ENCODE measurements around the gene NASP. TPM values are rescaled to one million over a fixed set of nuclear protein-coding genes. Genes with fewer than 3 reads are reported as not detected.

The NASP gene
- total RNA-seq, 1 experiment from 2014 or later: 514 TPM

DNA sequence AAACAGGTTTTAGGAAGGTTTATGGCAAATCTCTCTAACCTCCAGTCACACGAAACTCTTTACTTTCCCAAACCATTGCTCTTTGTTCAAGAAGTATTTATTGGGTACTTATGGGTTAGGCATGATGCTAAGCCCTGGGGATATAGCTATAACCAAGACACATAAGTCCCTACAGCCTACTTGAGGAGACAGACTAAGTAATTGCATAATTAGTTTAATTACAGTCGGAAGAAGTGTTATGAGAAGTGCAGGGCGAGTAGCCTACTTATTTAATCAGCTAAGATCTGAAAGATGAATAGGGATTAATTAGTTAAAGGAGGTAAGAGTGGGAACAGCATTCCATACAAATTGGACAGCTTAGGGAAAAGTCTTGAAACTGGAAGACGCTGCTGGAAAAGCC lies 13.2 kb upstream of the NASP start:
- no peaks in the 10 kb centered on the region for H3K79me2 ChIP-seq (ENCODE audit: insufficient read depth, low read length)
- H4K5ac ChIP-seq (ENCODE audit: insufficient read length, low read depth, low read length): no peak overlapping the region
- H4K20me1 ChIP-seq (ENCODE audit: control insufficient read depth, insufficient read depth, insufficient read length): no peaks in the 10 kb centered on the region
- no peak overlapping the region for H3K14ac ChIP-seq (ENCODE audit: insufficient read depth, low read length)
- no peak overlapping the region for H3K4ac ChIP-seq (ENCODE audit: low read depth, low read length)
- H3K4me1 ChIP-seq (ENCODE audit: insufficient read depth, low read length): 0 out of 2 replicates have a peak, but pooled peaks cover 2% of the 10 kb centered on the region
- Mint-ChIP-seq H3K4me1 (peaks cover 22 to 23% of the 10 kb centered on the region in 2 experiments), H3K27ac (peak overlapping the region in 2 of 3 experiments; percentile 4 to 16; a peak in 2 of 7 replicates), H3K9me3 (no peaks in the 10 kb centered on the region), H3K27me3 (ENCODE audit: low read depth) (no peaks in the 10 kb centered on the region), H3K4me3 (no peak overlapping the region), H3K36me3 (ENCODE audit: insufficient read depth in 1 of 3, low read depth in 3 of 3) (peaks cover 29 to 61% (median 40%) of the 10 kb centered on the region in 3 experiments; a peak in 6 of 7 replicates)
- H3K23me2 ChIP-seq (ENCODE audit: insufficient read length, low read depth, low read length, poor library complexity, severe bottlenecking): no peaks in the 10 kb centered on the region
- H2AFZ ChIP-seq (ENCODE audit: low read length): no peak overlapping the region
- no CpG with 5 or more reads among the region's 4 CpGs for WGBS (ENCODE audit: extremely low coverage, insufficient read length, low lambda C conversion rate)
- no peaks in the 10 kb centered on the region for H3K27me3 ChIP-seq (ENCODE audit: insufficient read depth, low read length)
- no peak for DNase-seq
- H3T11ph ChIP-seq (ENCODE audit: low read length): no peak overlapping the region
- no peaks in the 10 kb centered on the region for H3K79me1 ChIP-seq (ENCODE audit: insufficient read depth, low read depth, low read length, poor library complexity, severe bottlenecking)
- no peak overlapping the region for H2BK20ac ChIP-seq (ENCODE audit: low read depth, low read length, poor library complexity, severe bottlenecking)
- no peak overlapping the region for H3K4me2 ChIP-seq (ENCODE audit: insufficient read depth, insufficient read length, low read length)
- TF ChIP-seq, protein P1, sequence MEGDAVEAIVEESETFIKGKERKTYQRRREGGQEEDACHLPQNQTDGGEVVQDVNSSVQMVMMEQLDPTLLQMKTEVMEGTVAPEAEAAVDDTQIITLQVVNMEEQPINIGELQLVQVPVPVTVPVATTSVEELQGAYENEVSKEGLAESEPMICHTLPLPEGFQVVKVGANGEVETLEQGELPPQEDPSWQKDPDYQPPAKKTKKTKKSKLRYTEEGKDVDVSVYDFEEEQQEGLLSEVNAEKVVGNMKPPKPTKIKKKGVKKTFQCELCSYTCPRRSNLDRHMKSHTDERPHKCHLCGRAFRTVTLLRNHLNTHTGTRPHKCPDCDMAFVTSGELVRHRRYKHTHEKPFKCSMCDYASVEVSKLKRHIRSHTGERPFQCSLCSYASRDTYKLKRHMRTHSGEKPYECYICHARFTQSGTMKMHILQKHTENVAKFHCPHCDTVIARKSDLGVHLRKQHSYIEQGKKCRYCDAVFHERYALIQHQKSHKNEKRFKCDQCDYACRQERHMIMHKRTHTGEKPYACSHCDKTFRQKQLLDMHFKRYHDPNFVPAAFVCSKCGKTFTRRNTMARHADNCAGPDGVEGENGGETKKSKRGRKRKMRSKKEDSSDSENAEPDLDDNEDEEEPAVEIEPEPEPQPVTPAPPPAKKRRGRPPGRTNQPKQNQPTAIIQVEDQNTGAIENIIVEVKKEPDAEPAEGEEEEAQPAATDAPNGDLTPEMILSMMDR (conservative IDR thresholded peaks at IDR 0.05): no peak
- no peak overlapping the region for H4K8ac ChIP-seq (replicated peaks; ENCODE audit: insufficient read length, low read depth, low read length)
- no peak overlapping the region for H2AK5ac ChIP-seq (ENCODE audit: insufficient read length, low read length)
- H3K9ac ChIP-seq (ENCODE audit: extremely low read depth, insufficient read length, low read length): no peak overlapping the region
- H2BK15ac ChIP-seq (ENCODE audit: low read depth, low read length): no peak overlapping the region
- no peaks in the 10 kb centered on the region for H3K9me3 ChIP-seq (ENCODE audit: control insufficient read depth, low read depth, low read length)
- H3K23ac ChIP-seq (ENCODE audit: insufficient read length, low read depth, low read length): no peak overlapping the region
- no peak overlapping the region for H2BK120ac ChIP-seq (ENCODE audit: low read depth, low read length, poor library complexity, severe bottlenecking)
- H3K27ac ChIP-seq (ENCODE audit: insufficient read length, low read depth, low read length): no peak overlapping the region
- no peak overlapping the region for H2BK5ac ChIP-seq (ENCODE audit: insufficient read length, low read length)
- H4K91ac ChIP-seq (ENCODE audit: insufficient read length, low read depth, low read length): no peak overlapping the region
- no peak overlapping the region for H3K56ac ChIP-seq (ENCODE audit: insufficient read length, low read depth, low read length)
- no peak overlapping the region for H3K18ac ChIP-seq (ENCODE audit: insufficient read length, low read depth, low read length)
- H2BK12ac ChIP-seq (ENCODE audit: insufficient read length, low read depth, low read length): no peak overlapping the region

Measured in H9 (cell line).